ENCODE results near the gene MYCBP2.

Gene MYCBP2

DNA sequence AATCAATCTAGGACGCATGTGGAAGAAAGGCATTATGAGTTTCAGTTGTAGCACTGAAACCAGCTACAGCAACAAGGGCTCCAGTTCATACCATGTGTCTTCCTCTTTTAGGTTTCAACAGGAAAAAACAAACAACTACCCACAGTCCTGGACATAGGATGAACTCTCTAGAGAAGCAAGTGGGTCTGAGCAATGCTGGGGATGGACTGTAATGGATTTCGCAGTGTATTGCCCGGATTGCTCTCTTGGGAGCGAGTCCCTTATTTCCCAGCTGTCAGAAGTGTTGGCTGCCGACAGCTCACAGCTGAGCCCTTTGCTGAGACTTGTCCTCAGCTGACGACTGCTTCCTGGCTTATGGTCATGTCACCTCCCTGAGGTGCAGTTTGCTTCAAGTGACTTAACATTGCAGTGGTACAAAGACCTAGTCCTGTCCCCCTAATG lies 12.1 kb upstream of the MYCBP2 start:
- Histone ChIP-seq H4K20me1 (no peaks in the 10 kb centered on the region), H3K27ac (peak overlapping the region; percentile 61), H3K4me3 (no peak overlapping the region), H3K9ac (peak overlapping the region; percentile 16; the same call in 1 of the 2 replicates), H3K4me1 (peaks cover 38% of the 10 kb centered on the region), H3K4me2 (peak overlapping the region; percentile 74), H3K9me3 (0 out of 2 replicates have a peak, but pooled peaks cover 5% of the 10 kb centered on the region), H3K27me3 (no peaks in the 10 kb centered on the region), H3K36me3 (no peaks in the 10 kb centered on the region)
- no peak for TF ChIP-seq Cebpa-rat (IDR thresholded peaks at IDR 0.05)

DNA sequence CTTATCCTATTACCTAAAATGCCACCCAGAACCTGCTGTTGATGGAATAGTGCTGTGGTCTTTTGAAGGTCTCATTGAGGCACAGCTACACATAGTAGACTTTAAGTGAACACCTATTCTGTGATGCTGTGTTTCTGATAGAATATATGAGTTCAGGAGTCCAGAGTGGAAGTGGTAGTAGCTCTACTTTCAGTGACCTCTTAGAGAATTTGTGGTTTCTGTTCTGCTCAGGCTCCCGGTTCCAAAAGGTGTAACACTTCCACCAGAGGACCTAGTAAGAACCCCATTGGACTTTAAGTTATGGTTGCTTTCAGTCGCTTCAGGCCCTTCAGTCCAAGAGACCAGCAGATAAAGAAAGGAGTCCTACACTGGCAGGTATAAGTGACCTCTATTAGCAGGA lies 11.4 kb upstream of the MYCBP2 start:
- peaks cover 44% of the 10 kb centered on the region for H3K4me1 ChIP-seq
- H3K27ac ChIP-seq = peak overlapping the region; percentile 61
- TF ChIP-seq Cebpa-rat (IDR thresholded peaks at IDR 0.05) = no peak
- no peaks in the 10 kb centered on the region for H4K20me1 ChIP-seq
- H3K4me3 ChIP-seq = no peak overlapping the region
- 0 out of 2 replicates have a peak, but pooled peaks cover 5% of the 10 kb centered on the region for H3K9me3 ChIP-seq
- H3K9ac ChIP-seq = no peak overlapping the region
- no peaks in the 10 kb centered on the region for H3K27me3 ChIP-seq
- H3K4me2 ChIP-seq = peak overlapping the region; percentile 74
- H3K36me3 ChIP-seq = no peaks in the 10 kb centered on the region

DNA sequence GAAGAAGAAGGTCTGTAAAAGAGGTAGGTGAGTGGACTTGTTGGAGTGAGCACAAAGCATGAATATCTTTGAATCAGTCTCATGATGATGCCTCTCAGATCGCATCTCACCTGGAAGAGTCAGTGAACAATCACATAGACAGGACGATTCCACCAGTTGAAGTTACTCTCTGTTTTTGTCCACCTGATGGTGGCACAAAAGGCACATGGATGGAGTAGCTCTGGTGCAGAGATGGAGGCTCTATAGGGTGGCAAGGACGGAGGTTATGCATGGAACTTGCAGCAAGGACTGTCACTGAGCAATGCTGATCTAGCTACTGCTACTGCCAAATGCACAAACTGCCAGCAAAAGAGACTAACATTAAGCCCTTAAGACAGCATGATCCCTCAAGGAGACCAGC lies 10.3 kb upstream of the MYCBP2 start:
- no peak overlapping the region for H3K4me3 ChIP-seq
- H3K27me3 ChIP-seq = no peaks in the 10 kb centered on the region
- peaks cover 50% of the 10 kb centered on the region for H3K4me1 ChIP-seq
- 0 out of 2 replicates have a peak, but pooled peaks cover 2% of the 10 kb centered on the region for H3K9me3 ChIP-seq
- no peak overlapping the region for H3K27ac ChIP-seq
- no peak overlapping the region for H3K9ac ChIP-seq
- no peak for TF ChIP-seq Cebpa-rat (IDR thresholded peaks at IDR 0.05)
- no peaks in the 10 kb centered on the region for H3K36me3 ChIP-seq
- no peaks in the 10 kb centered on the region for H4K20me1 ChIP-seq
- H3K4me2 ChIP-seq = no peak overlapping the region

DNA sequence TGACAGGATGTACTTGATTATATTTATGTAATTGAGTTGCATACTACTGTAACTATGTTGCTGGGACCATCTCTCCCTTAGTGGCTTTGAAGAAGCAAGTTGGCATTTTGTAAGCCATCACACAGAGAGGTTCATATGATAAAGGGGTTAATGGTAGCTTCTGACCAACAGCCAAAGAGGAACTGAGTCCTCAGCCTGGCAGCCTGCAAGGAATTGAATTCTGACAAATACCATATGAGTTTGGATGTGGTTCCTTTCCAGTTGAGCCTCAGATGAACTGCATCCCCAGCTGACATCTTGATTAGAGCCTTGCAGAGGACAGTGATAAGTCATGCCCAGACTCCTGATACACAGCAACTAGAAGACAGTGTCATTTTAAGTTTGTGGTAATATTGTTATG lies 8.6 kb upstream of the MYCBP2 start:
- Histone ChIP-seq H3K27ac (no peak overlapping the region), H3K9me3 (no peaks in the 10 kb centered on the region), H3K9ac (no peak overlapping the region), H3K4me2 (no peak overlapping the region), H4K20me1 (no peaks in the 10 kb centered on the region), H3K36me3 (no peaks in the 10 kb centered on the region), H3K4me1 (peaks cover 52% of the 10 kb centered on the region), H3K27me3 (no peaks in the 10 kb centered on the region), H3K4me3 (no peak overlapping the region)
- TF ChIP-seq Cebpa-rat (IDR thresholded peaks at IDR 0.05) = no peak

DNA sequence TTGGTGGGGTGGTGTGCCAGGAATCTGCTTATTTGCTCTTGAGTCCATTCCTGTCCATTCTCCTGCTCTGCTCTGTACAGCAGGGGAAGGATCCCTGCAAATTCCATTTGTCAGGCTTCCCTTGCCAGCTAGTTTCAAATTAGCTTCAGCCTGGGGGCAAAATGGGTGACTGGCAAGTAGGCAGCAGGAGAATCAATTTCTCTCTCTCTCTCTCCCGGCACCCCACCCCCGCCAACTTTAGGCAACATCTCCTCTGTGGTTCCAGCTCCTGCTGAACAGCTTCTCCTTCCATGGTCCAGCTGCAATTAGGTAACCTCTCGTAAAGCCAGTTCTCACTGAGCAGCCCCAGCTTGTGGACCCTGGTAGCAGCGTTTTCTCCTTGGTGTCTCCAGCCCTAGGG lies 6.7 kb upstream of the MYCBP2 start:
- Histone ChIP-seq H3K27me3 (no peaks in the 10 kb centered on the region), H3K36me3 (no peaks in the 10 kb centered on the region), H3K27ac (no peak overlapping the region), H3K4me1 (peaks cover 36% of the 10 kb centered on the region), H3K4me3 (no peak overlapping the region), H3K9ac (no peak overlapping the region), H3K4me2 (no peak overlapping the region), H4K20me1 (no peaks in the 10 kb centered on the region), H3K9me3 (no peaks in the 10 kb centered on the region)
- TF ChIP-seq Cebpa-rat (IDR thresholded peaks at IDR 0.05) = no peak

DNA sequence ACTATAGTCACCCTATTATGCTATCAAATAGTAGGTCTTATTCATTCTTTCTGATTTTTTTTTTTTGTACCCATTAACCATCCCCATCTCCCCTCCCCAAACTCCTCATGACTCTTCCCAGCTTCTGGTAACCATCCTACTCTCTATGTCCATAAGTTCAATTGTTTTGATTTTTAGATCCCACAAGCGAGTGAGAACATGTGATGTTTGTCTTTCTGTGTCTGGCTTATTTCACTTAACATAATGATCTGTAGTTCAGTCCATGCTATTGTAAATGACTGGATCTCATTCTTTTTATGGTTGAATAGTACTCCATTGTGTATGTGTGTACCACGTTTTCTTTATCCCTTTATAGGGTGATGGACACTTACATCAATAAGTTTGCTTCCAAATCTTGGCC lies 4.5 kb upstream of the MYCBP2 start:
- Histone ChIP-seq H4K20me1 (peaks cover 2% of the 10 kb centered on the region; the same call in 1 of the 2 replicates), H3K4me2 (peak overlapping the region; percentile 86), H3K27ac (peak overlapping the region; percentile 96), H3K36me3 (no peaks in the 10 kb centered on the region), H3K4me3 (peak overlapping the region; percentile 72; the same call in 1 of the 2 replicates), H3K9me3 (no peaks in the 10 kb centered on the region), H3K9ac (no peak overlapping the region), H3K4me1 (peaks cover 42% of the 10 kb centered on the region), H3K27me3 (no peaks in the 10 kb centered on the region)
- TF ChIP-seq Cebpa-rat (IDR thresholded peaks at IDR 0.05) = no peak

DNA sequence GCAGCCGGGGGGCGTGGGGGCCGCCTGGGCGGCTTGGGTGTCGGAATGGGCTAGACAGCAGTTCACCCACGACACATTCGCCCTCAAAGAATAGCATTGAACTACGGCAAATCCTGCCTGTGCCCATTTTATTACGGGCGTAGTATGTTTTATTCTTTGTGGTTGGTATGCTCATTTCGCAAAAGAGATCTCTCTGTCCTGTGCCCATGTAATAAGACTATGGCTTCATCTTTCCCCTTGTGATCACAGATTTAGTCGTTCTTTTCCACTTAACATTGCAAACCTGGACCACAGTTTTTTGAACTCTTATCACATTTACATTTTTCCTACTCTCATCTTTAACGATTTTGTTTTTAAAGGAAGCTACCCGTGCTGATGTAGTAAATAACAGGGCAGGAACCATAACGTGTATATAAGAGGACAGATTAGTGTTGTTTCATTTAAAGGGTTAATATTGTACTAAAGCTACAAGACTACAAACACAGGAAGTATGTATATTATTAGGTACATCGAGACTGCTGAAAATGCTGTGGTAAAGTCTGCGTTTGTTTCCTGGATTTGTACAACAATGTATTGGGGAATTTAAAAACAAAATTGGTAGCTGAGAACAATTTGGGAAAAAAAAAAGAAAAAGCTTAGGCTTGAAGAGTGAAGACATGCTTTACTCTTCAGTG lies 3.2 kb upstream of the MYCBP2 start:
- peak overlapping the region; percentile 96 for H3K27ac ChIP-seq
- peak overlapping the region; percentile 86 for H3K4me2 ChIP-seq
- no peaks in the 10 kb centered on the region for H3K9me3 ChIP-seq
- H3K4me3 ChIP-seq = peak overlapping the region; percentile 72
- no peaks in the 10 kb centered on the region for H3K36me3 ChIP-seq
- H3K4me1 ChIP-seq = peaks cover 42% of the 10 kb centered on the region
- H3K9ac ChIP-seq = peak overlapping the region; percentile 86
- peaks cover 16% of the 10 kb centered on the region for H4K20me1 ChIP-seq
- H3K27me3 ChIP-seq = no peaks in the 10 kb centered on the region
- no peak for TF ChIP-seq Cebpa-rat (IDR thresholded peaks at IDR 0.05)

DNA sequence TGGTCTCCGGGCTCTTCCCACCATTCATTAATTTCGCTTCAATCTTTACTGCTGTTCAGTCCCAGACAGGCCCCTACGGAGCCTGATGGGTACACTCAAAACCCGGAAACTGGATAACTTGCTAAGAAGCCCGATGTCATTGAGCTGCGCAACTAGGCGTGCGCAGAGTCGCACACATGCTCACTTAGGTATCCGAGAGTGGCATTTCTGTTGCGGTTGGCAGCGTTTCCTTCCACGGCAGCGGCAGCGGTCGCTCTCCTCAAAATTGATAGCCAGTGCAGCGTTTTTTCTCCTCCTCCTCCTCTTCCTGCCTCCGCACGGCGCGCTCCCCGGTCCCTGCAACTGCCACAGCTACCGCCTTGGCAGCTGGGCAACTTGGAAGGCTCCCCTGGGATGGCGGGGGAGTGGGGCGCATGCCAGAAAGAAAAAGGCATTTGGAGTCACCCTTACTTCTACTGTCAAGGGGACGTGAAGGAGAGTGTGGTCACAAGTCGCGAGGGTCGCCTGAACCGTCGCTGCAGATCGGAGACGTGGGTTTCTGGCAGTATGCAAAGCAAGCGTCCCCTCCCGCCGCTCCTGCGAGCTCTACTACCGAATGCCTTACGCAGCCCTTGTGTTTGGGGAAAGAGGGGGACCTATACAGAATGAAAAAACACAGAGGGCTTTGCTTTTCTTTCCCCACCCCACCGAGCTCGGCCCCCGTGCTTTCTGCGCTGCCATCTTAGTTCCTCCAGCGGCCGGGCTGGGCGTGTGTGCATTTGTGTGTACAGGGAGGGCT lies 2.4 kb upstream of the MYCBP2 start:
- TF ChIP-seq Cebpa-rat (IDR thresholded peaks at IDR 0.05) = no peak
- H3K4me1 ChIP-seq = peaks cover 47% of the 10 kb centered on the region
- H3K27me3 ChIP-seq = no peaks in the 10 kb centered on the region
- H3K9me3 ChIP-seq = no peaks in the 10 kb centered on the region
- H4K20me1 ChIP-seq = peaks cover 23% of the 10 kb centered on the region
- H3K4me3 ChIP-seq = peak overlapping the region; percentile 72
- peak overlapping the region; percentile 89 for H3K4me2 ChIP-seq
- peak overlapping the region; percentile 86 for H3K9ac ChIP-seq
- peak overlapping the region; percentile 96 for H3K27ac ChIP-seq
- H3K36me3 ChIP-seq = no peaks in the 10 kb centered on the region

DNA sequence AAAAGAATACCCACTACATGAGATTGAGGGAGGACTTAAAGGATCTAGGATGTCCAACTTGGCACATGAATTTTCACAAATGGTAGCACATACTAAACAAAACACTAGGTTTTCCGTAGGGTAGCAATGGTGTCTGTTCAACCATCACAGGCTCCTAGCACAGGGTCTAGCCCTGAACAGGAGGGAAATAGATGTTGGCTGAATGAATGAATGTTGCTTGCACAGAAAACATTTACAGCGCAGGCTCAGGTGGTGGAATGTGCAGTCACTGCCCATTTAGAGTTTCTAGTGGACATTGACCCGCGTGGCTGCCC lies 1.9 kb upstream of the MYCBP2 start:
- H3K4me2 ChIP-seq = peak overlapping the region; percentile 89
- no peak for TF ChIP-seq Cebpa-rat (IDR thresholded peaks at IDR 0.05)
- H3K4me1 ChIP-seq = peaks cover 50% of the 10 kb centered on the region
- H3K9ac ChIP-seq = peak overlapping the region; percentile 86
- H3K36me3 ChIP-seq = no peaks in the 10 kb centered on the region
- peak overlapping the region; percentile 72 for H3K4me3 ChIP-seq
- peaks cover 28% of the 10 kb centered on the region for H4K20me1 ChIP-seq
- no peaks in the 10 kb centered on the region for H3K9me3 ChIP-seq
- H3K27ac ChIP-seq = peak overlapping the region; percentile 96
- H3K27me3 ChIP-seq = no peaks in the 10 kb centered on the region

DNA sequence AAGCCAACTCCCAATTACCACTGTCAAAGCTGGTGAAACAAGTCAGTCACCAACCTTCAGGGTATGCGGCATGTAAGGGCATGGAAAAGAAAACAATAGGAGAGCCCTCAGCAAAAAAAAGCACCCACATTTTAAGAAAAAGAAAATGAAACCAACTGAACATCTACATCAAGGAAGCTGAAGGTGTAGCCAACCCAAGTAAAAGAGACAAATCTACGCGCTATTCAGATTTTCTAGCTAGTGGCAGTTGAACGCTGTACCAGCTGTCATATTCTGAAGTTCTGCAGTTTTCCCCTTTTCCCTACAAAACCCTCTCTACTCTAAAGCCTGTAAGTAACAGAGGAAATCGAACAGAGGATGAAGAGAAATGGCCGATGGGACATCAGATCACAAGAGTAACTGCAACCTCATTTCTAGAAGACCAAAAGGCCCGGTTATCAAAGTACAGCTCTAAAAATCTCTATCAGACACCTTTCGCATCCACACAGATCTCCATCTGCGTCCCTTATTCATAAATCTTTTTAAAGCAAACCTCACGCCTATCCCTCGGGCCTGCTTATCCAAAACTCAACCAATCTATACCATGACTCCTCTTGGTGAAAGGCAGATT lies 1.4 kb downstream of the MYCBP2 start:
- Histone ChIP-seq H3K9me3 (no peaks in the 10 kb centered on the region), H3K36me3 (peaks cover 9% of the 10 kb centered on the region; the same call in 1 of the 2 replicates), H3K4me2 (peak overlapping the region; percentile 77), H3K4me1 (peaks cover 60% of the 10 kb centered on the region), H3K9ac (peak overlapping the region; percentile 93), H3K27me3 (no peaks in the 10 kb centered on the region), H3K4me3 (peak overlapping the region; percentile 84), H4K20me1 (peaks cover 61% of the 10 kb centered on the region), H3K27ac (peak overlapping the region; percentile 96)
- no peak for TF ChIP-seq Cebpa-rat (IDR thresholded peaks at IDR 0.05)

Data from BLaER1 (cell line).